B cell (primary cell): ENCODE measurements around the gene SPATA20. TPM values are rescaled to one million over a fixed set of nuclear protein-coding genes. Genes with fewer than 3 reads are reported as not detected.

Experiments used
- ATAC-seq: fragments of 200-7000 bp; cut with Tn5 transposase; one replicate; pipeline ENCODE4 v1.10.0; 2021; ENCODE audit warnings: low read depth, mild to moderate bottlenecking, moderate number of reproducible peaks, moderate library complexity
- CTCF ChIA-PET: fragments of 350-600 bp; sonication (Branson Sonifier 250); formaldehyde crosslinking; loops from one replicate; lab custom pipeline; 2021; ENCODE audit warnings: antibody characterized with exemption, inconsistent platforms; lab: Charles Lee
- POLR2A ChIA-PET: fragments of 350-600 bp; sonication (Branson Sonifier 250); formaldehyde crosslinking; loops from one replicate; lab custom pipeline; 2021; ENCODE audit warnings: antibody characterized with exemption; lab: Charles Lee
- DNase-seq: peaks from one replicate; pipeline ENCODE4 v3.0.0; 2013
- H2AFZ ChIP-seq: 2 replicates; pipeline ENCODE4 v1.6.1; 2012; ENCODE audit warnings: mild to moderate bottlenecking, low read depth, low read length; ENCODE audit not compliant: insufficient read depth, poor library complexity, severe bottlenecking
- H3K27ac ChIP-seq, 2 donors: 1 replicate in 1 of 2; 2 replicates in 1 of 2; pipeline ENCODE4 v1.5.1; 2012 to 2013; ENCODE audit warnings: low read length in 2 of 2, mild to moderate bottlenecking in 2 of 2, moderate library complexity in 1 of 2
- H3K27me3 ChIP-seq, 4 experiments: fragments of 200-600 bp in 1 of 4; sonication (generic) in 1 of 4; replicated peaks in 1 of 4; 1 replicate in 2 of 4; 2 replicates in 2 of 4; pipeline versions ENCODE4 v1.6.1 to v1.7.0; 2013 to 2016; ENCODE audit warnings: low read length in 3 of 4, mild to moderate bottlenecking in 2 of 4, mixed read lengths in 1 of 4, moderate library complexity in 1 of 4; ENCODE audit not compliant: insufficient read depth in 4 of 4, control insufficient read depth in 3 of 4; ENCODE audit errors: control extremely low read depth in 1 of 4
- H3K36me3 ChIP-seq, 2 experiments: replicated peaks in 1 of 2; 1 replicate in 1 of 2; 2 replicates in 1 of 2; pipeline versions ENCODE4 v1.6.1 to v1.7.1; 2013; ENCODE audit warnings: low read length in 1 of 2; ENCODE audit not compliant: insufficient read depth in 2 of 2, control insufficient read depth in 1 of 2; ENCODE audit errors: control extremely low read depth in 1 of 2, extremely low read depth in 1 of 2
- H3K4me1 ChIP-seq, 2 donors: fragments of 200-600 bp in 1 of 2; sonication (generic) in 1 of 2; 1 replicate in 1 of 2; 2 replicates in 1 of 2; pipeline versions ENCODE4 v1.5.1 to v1.6.1; 2013 to 2017; ENCODE audit warnings: low read length in 2 of 2; ENCODE audit not compliant: control insufficient read depth in 2 of 2, insufficient read depth in 2 of 2
- H3K4me2 ChIP-seq: replicated peaks from 2 replicates; pipeline ENCODE3; 2012; ENCODE audit warnings: mild to moderate bottlenecking, low read depth, low read length; ENCODE audit not compliant: poor library complexity, severe bottlenecking
- H3K4me3 ChIP-seq, 5 experiments: fragments of 200-600 bp in 1 of 5; sonication (generic) in 1 of 5; 1 replicate in 3 of 5; 2 replicates in 2 of 5; pipeline versions ENCODE4 v1.5.1 to v1.7.0; 2011 to 2016; ENCODE audit warnings: low read length in 4 of 5, mild to moderate bottlenecking in 4 of 5, low read depth in 2 of 5, control low read depth in 1 of 5, moderate library complexity in 1 of 5; ENCODE audit not compliant: insufficient read depth in 1 of 5; ENCODE audit errors: control extremely low read depth in 1 of 5, extremely low read depth in 1 of 5
- H3K79me2 ChIP-seq: fragments of 200-600 bp; sonication (generic); one replicate; pipeline ENCODE4 v1.6.0; 2016; ENCODE audit warnings: low read length; ENCODE audit not compliant: control insufficient read depth, insufficient read depth
- H3K9ac ChIP-seq: fragments of 200-600 bp; sonication (generic); 2 replicates; pipeline ENCODE4 v1.6.1; 2017; ENCODE audit warnings: mild to moderate bottlenecking, low read length, moderate library complexity
- H3K9me3 ChIP-seq, 3 donors: one replicate each; pipeline versions ENCODE4 v1.6.1 to v1.7.1; 2013; ENCODE audit warnings: low read length in 2 of 3; ENCODE audit not compliant: control insufficient read depth in 2 of 3, insufficient read depth in 1 of 3; ENCODE audit errors: control extremely low read depth in 1 of 3
- H4K20me1 ChIP-seq: 2 replicates; pipeline ENCODE4 v1.6.0; 2012; ENCODE audit warnings: mild to moderate bottlenecking, low read length; ENCODE audit not compliant: insufficient read depth, control insufficient read depth, poor library complexity, severe bottlenecking
- H3K27ac Mint-ChIP-seq: one replicate; pipeline ENCODE4 v1.8.0; 2021; ENCODE audit warnings: mixed read lengths
- H3K27me3 Mint-ChIP-seq: one replicate; pipeline ENCODE4 v1.8.0; 2021; ENCODE audit warnings: mixed read lengths
- H3K4me1 Mint-ChIP-seq: one replicate; pipeline ENCODE4 v1.8.0; 2021; ENCODE audit warnings: mixed read lengths
- H3K4me3 Mint-ChIP-seq: one replicate; pipeline ENCODE4 v1.8.0; 2021; ENCODE audit warnings: mixed read lengths
- H3K9me3 Mint-ChIP-seq: one replicate; pipeline ENCODE4 v1.8.0; 2022; ENCODE audit warnings: mixed read lengths; ENCODE audit not compliant: insufficient read depth
- EZH2 ChIP-seq: IDR thresholded peaks from 2 replicates; pipeline ENCODE4 v1.6.1; 2012; ENCODE audit warnings: borderline replicate concordance, low read depth, mild to moderate bottlenecking, moderate library complexity, low read length; ENCODE audit not compliant: insufficient read depth, poor library complexity, severe bottlenecking
- WGBS: methylation state at CpG from one replicate; pipeline ENCODE4 v1.1.5; 2013; ENCODE audit warnings: missing lambda C conversion rate; ENCODE audit not compliant: insufficient coverage; 5-methylcytosine and 5-hydroxymethylcytosine counted together
- intact Hi-C: fragments of 100-400 bp; cut with micrococcal nuclease; formaldehyde crosslinking; loops from one replicate; pipeline ENCODE4 v1.10.0; 2022
- polyA plus RNA-seq: library from polyadenylated mRNA; depleted of rRNA; stranded (reverse); fragments of >200 nt; gene quantifications from 2 replicates; pipeline ENCODE4 v1.2.3, GENCODE V29; 2012
- total RNA-seq, 2 donors: library from RNA; stranded (reverse); fragments of 120-200 nt in 1 of 2; gene quantifications; 1 replicate in 1 of 2; 2 replicates in 1 of 2; pipeline versions ENCODE4 v1.2.3 to v1.2.4, GENCODE V29; 2013 to 2022
- TF ChIP-seq, protein P1 (sequence below): fragments of 200-600 bp; IDR thresholded peaks from one replicate; pipeline ENCODE4 v1.8.0; 2022; ENCODE audit warnings: antibody characterized with exemption, mild to moderate bottlenecking

SPATA20 gene
- total and polyA plus RNA-seq, 2 donors (not counting 1 experiment from before 2014, with no cell fraction given): 61.7 to 68.5 TPM

DNA sequence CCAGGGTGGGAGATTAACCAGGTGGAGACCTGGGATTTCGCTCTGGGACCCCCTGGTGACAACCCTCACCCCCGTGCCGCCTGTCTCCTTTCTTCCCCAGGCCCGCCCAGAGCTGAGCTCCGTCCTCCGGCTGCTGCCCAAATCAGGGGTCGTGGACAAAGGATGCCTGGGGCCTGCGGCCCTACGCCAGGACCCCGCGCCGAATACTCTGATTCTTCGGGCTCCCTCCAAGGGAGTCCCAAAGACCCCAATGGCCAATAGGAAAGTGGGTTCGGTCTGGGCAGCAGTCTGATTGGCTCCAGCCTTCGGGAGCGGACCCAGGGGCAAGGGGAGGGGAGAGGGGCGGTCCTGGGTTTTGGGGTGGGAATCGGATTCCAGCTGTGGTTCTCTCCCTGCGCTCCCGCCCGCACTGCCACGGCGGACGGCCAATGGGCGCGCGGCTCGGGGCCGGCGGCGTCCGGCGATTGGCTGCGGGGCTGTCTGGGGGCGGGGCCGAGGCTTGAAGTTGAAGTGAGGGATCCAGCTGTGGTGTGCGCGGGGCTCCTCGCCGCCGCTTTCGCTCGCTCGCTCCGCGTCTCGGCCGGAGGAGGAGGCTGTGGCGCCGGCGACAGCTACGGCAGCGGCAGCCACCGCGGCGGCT lies 13.3 kb downstream of the SPATA20 start, which contains the start of gene CACNA1G:
Gene CACNA1G (plus strand): TSS at position 531 of the 640 bp plus-strand sequence. CDS start 745 bp downstream, outside the sequence.
- Histone ChIP-seq H3K9ac (peak within 1 kb of the TSS; percentile 71), H3K4me2 (peak within 1 kb of the TSS; percentile 99), H3K9me3 (peaks cover 0 to 27% (median 0%) of the 10 kb centered on the region in 3 donors), H3K27ac (no peak within 1 kb of the TSS), H4K20me1 (peaks cover 8% of the 10 kb centered on the region), H3K4me3 (peak within 1 kb of the TSS in 4 of 5 experiments; percentile 43 to 70 (median 60)), H2AFZ (peak within 1 kb of the TSS; percentile 64), H3K36me3 (no peaks in the 10 kb centered on the region), H3K27me3 (peaks cover 0 to 85% (median 37%) of the 10 kb centered on the region in 4 experiments), H3K4me1 (peaks cover 34 to 40% of the 10 kb centered on the region in 2 donors), H3K79me2 (no peaks in the 10 kb centered on the region)
- Mint-ChIP-seq H3K27ac (no peak within 1 kb of the TSS), H3K4me1 (peaks cover 30% of the 10 kb centered on the region), H3K27me3 (peaks cover 29% of the 10 kb centered on the region), H3K9me3 (no peaks in the 10 kb centered on the region), H3K4me3 (peak within 1 kb of the TSS; percentile 87)
- 2% methylated on average over 50 of the region's 56 CpGs for WGBS
- intact Hi-C loops: loop anchor here (1.0 to 5.0 kb wide), 4 partner anchors 13 to 306 kb away; partner anchors contain the start of genes ANKRD40, SPATA20 and TOB1
- DNase-seq (peak; percentile 90), ATAC-seq (peak; percentile 89)
- CTCF ChIA-PET: interaction anchor here (1.0 to 1.4 kb wide), 3 partner anchors 13 to 18 kb away, joined by 3 to 4 read pairs (median 4); partner anchors contain the start of gene SPATA20
- POLR2A ChIA-PET: no interaction called here
- no peak for TF ChIP-seq EZH2
- TF ChIP-seq, protein P1, sequence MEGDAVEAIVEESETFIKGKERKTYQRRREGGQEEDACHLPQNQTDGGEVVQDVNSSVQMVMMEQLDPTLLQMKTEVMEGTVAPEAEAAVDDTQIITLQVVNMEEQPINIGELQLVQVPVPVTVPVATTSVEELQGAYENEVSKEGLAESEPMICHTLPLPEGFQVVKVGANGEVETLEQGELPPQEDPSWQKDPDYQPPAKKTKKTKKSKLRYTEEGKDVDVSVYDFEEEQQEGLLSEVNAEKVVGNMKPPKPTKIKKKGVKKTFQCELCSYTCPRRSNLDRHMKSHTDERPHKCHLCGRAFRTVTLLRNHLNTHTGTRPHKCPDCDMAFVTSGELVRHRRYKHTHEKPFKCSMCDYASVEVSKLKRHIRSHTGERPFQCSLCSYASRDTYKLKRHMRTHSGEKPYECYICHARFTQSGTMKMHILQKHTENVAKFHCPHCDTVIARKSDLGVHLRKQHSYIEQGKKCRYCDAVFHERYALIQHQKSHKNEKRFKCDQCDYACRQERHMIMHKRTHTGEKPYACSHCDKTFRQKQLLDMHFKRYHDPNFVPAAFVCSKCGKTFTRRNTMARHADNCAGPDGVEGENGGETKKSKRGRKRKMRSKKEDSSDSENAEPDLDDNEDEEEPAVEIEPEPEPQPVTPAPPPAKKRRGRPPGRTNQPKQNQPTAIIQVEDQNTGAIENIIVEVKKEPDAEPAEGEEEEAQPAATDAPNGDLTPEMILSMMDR: no peak
